Stimulated activated CD4-positive, alpha-beta T cell treated with anti-CD3 and anti-CD28 coated beads, Interleukin-15, amount 100 ng/mL, for 1 hour (primary cell): ENCODE results near the gene SPATA32.
"Not testable (repeated sequence)": the region's sequence is repeated elsewhere in the genome, so short reads cannot be mapped to it uniquely, and the experiment has no call there.

Source experiments
- DNase-seq, 2 donors: peaks; one replicate each; pipeline ENCODE4 v3.0.0-alpha.2; 2020; ENCODE audit warnings: low read depth in 1 of 2, low spot score in 1 of 2

Gene SPATA32

DNA sequence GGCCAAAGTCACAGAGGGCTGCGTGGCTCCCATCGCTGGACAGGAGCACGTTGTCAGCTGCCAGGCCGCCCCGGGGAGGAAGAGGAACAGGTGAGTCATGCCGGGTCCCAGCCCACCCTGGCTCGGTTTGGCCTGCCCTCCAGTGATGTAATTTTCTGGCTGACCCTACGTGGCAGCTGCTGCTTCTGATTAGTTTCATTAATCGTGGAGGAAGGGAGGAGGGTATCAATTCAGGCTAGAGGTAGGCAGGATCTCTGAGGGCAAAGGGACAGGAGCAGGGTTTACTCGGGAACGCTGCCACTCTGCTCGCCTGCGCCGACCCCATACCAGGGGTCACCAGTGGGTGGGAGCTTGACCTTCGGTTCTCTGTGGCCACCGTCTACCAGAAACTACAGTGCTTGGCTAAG lies 11.7 kb upstream of the SPATA32 start:
- DNase-seq: no peak

DNA sequence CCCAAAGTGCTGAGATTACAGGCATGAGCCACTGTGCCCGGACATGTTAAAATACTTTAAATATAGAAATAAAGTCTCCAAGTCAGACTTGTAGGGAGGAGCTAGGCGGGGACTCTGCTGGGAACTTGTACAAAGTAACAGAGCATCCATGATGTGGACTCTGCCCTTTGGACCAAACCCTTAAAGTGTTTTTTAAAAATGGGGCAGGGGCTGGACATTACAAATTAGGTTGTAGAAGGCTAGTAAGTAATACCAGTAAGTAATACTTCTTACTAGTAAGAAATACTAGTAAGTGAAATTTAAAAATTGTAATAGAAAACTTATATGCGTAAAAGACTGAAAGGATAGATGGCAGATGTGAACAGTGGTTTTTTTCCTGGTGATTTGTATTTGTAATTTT lies 9.7 kb upstream of the SPATA32 start:
- DNase-seq: no peak

DNA sequence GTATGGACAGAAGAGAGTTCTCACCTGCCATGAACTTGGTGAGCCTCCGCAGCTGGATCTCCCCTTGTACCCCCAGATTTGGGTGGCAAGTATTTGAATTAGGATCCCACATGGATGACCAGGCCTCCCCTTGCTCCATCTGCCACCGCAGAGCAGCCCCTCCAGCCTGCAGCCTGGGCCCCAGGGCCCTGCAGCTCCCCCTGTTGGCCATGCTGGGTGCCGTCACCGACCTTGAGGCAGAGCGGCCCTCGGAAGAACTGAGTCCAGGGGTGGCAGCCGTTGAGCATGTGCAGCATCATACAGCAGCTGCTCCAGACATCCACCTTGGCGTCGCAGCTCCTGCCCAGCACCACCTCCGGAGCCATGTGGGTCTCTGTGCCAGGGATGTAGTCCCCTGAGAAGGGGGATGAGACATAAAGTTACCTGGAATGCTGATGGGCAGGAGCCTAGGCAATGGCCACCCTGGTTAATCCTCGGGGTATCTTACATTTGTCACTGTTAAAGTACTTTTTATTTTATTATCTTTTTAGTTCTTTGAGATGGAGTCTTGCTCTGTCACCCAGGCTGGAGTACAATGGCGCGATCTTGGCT lies 9.0 kb upstream of the SPATA32 start:
- DNase-seq: peak; percentile 31 to 49

DNA sequence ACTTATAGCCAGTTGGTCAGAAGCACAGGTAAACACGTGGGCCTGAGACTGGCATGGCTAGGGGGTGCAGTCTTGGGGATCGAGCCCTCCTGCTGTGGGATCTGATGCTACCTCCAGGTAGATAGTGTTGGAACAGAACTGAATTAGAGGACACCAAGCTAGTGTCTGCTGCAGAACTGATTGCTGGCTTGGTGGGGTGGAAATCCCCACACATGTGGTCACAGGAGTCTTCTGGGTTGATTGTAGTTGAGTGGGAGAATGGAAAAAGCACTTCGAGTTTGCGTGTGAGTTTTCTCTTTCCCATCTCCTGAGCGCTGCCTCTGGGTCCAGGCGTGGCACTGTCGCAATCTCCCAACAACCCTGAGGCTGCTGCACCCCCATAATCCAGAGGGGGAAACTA lies 8.0 kb upstream of the SPATA32 start:
- no peak for DNase-seq

DNA sequence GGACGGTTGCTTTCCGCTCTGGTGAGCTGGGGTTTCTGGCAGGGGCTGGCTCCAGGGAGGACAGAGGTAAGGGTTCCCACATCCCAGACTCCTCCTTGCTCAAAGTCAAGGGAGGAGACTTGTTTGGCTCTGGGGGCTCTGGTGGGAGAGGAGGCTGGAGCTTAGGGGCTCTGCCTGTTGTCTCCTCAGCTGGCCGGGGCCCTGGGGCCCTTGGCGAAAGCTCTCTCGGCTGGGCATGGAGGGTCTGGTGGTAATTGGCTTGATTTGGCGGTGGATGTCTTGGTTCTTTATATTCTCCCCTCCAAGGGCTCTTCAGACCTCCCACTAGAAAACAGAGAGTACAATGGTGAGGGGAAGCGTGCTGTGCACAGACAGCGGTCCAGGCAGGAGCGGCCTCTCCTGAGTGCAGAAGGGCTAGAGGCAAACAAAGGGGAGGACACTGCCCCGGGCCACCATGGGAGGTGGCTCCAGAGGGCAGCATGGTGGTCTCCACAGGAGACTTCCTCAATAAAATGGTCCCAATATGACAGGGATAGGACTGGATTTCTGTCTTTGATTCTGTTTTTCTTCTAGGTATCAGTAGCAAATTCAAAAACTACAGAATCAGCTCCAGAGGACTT lies 5.7 kb upstream of the SPATA32 start:
- no peak for DNase-seq

DNA sequence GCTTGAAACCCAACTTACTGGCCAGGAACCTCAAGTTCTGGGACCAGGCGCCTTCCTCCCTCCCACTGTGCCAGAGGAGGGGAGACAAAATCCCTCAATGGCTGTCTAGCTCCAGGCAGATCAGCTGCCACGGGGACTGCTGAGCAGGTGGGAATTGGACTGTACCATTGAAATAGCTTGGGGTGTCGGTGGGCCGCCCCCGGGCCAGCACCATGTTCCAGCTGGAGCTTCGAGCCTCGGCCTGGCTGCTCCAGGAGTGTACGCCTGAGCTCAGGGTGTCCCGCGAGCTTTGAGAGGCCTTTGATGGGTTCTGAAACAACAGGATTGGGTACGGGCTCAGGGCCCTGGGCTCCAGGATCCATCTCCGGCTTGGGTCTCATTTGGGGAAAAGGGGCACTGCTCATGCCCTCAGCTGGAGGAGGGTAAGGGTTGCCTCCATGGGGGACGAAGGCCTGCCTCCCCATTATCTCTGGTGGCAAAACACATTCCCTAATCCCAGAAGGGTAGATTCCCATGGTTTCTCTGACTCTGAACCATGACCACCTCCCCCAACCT lies 4.6 kb upstream of the SPATA32 start:
- DNase-seq: no peak

DNA sequence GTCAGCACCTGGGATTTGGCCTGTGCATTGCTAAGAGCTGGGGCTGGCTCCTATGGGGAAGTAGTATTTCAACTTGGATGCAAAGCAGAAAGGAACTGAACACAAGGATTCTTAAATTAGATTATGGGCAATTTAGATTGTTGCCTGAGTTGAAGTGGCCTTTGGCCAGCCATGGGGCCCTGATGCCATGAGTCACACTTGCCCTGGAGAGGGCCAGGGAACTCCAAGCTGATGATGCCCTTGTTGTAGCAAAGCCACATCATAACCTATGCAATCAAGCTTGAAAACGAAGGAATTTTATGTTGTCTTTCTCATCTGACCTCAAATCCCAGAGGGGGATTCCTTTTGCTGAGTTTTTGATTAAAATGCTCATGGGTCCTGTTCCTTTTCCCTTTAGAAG lies 3.9 kb upstream of the SPATA32 start:
- no peak for DNase-seq

DNA sequence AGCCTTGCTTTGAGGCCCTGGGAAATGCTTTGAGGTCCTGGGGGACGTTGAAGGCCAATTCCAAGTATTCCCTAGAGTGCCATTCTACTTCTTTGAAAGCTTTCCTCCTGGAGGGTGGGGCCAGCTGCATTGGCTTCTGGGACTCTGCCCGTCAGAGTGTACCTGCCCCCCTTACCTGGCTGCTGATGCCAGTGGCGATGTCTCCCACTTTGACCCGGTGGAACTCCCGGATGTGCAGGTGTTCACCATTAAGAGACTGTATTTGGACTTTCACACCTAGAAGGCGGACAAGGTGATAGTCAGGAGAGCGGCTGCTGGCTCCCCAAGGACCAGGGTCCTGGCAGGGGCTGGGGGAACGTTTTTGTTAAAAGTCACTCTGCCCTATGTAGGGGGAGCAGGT lies 3.1 kb upstream of the SPATA32 start:
- no peak for DNase-seq

DNA sequence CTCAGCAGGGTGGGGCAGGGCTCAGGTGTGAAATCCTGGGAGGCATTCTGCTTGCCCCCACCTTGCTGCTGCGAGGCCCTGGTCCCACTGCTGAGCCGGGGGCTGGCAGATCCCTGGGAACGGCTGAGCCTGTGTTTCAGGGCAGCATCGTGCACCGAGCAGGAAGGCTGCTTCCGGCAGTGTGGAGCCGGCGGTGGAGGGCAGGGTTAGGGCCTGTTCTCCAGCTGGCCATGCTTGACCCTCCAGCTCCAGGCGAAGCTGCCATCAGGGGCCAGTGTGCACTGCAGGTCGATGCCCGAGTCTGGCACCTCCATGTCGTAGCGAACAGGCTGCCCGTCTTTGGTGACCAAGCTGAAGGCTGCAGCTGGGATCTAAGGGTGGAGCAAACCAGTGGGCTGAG lies 2.5 kb upstream of the SPATA32 start:
- no peak for DNase-seq

DNA sequence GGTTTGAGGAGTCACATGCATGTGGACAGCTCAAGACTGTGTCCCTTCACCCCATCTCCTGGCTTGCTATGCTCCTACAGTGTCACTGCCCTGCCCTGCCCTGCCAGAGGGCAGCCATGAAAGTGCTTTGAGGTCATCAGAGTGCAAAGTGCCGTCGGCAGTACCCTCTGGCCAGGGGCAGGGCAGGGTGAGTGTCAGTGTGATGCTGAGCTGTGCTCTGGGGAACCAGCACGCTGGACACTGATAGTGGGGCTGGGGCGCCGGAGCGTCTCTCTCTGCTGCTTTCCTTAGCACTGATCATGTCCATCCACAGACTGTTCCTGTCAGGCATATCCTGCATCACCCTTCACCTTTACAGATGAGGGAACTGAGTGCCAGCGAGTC lies 1.6 kb upstream of the SPATA32 start:
- DNase-seq: no peak

DNA sequence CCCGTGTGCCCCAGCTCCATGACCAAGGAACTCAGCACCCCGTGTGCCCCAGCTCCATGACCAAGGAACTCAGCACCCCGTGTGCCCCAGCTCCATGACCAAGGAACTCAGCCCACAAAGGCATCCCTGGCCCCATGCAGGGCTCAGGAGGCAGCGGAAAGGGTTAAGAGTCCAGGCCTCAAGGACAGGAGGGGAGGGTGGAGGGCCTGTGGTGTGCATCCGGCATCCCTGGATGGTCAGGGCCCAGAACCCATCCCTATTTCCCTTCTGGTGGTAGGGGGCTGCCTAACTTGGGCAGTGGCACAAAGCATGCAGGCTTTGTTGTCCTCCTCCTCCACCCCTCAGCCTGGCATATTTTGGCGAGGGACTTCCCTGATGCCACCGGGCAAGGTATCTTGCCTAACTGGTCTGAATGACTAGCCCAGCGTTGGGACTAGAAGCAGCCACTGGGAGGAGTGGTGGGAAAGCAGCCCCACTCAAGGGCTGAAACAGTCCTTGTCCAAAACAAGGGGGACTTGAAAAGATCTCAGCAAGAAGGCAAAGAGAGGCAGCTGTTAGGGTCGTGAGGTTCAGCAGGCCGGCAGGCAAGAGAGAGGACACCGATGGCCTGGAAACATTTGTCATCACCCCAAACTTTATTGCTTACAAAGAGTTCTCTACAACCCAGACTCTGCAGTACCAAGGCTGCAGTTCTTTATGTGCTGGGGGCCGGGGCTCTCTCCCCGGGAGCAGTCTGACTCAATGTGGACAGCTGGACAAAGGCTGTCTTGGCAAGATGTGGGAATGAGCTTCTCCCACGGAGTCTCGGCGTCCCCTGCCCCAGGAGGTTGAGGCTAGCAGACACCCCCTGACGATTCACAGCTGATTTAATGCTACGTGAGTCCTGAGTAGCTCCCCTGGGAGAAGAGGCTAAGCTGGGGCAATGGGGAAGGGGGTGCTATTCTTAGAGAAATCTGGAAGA lies 902 bp upstream of the SPATA32 start:
- DNase-seq: no peak

DNA sequence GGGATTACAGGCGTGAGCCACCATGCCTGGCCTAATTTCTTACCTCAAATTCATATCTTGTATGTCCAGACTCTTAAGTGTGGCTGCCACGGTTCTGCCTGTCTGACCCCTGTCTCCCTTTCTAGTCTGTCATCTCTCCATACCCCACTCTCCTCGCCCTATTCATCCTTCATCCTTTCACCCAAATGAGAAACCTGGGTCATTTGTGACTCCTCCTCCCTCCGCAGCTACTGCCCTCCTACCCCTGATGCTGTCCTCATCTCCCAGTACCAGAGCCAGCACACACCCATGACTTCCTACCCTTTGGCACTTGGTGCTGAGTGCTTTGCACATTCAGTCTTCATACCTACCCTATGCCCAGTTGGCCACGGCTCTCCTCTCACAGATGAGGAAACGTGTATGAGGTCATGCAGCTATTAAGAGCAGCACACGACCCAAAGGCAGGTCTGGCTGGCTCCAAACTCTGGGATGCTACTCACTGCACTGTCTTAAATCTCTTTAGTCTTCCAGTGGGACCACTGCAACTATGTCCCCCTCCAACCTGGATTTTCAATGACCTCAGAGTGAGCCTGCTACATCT lies 1.6 kb downstream of the SPATA32 start:
- no peak for DNase-seq

DNA sequence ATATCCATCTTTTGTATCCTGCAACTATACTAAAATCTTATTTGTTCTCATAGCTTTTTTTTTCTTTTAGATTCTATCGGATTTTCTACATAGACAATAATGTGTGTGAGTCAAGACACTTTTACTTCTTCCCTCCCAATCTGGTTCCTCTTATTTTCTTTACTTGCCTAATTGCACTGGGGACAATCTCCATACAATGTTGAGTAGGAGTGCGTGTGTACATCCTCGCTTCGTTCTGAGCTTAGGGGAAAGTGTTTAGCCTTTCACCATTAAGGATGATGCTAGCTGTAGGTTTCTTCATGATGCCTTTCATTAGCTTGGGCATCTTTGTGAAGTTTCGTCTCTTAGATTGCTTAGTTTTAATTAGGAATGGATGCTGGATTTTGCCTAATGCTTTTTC lies 2.9 kb downstream of the SPATA32 start:
- DNase-seq: no peak

DNA sequence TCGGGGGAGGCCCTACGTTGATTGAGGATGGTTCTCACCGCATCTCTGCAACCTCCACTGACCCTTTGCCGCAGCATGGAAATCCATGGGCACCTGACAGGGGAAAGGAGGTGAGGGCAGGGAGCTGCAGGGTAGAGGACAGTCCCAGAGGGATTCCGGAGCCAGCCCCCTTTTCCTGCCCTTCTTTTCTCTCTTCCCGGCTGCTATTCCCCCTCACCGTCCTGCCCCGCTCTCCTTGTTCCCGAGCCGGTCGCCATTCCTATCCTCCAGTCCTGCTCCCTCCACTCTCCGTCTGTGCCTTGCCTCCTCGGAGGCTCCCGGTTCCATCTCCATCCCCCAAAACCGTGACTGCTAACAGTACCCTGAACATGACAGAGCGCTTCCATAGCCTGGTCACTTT lies 4.8 kb downstream of the SPATA32 start:
- no peak for DNase-seq

DNA sequence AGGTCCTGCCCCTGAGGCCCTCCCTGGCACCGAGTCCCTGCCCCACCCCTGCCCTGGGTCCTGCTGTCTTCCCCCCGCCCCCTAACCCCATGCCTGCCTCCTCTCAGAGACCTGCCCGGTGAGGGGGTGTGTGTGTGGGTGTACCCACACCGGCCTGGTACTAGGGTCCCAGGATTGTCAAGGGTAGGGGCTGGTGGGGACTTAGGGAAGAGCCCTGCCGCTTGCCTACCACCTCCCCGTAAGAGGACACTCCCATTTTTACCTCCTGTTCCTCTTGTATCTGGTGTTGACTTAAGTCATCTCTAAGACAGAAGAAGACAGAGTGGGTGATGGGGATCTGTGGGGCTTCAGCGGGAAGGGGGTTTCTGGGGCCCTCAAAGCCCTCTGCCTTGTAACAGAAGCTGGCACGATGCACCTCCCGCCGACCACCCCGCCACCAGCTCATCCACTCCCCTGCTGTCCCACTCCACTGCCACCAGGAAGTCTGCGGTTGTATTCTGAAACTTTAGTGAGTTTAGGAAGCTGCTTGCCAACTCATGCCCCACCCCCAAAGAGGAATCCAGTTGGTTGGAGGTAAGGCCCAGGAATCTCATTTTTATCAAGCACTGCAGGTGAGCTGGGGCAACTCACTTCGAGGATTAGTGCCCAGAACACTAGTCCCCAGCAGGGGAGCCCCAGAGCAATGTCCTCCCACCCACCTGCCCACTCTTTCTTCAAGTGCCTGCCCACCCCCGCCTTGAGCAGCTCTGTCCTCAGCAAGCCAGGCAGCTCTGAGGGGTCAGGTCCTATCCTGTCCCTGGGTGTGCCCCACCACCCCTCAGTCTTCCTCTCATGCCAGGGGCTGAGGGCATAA lies 5.6 kb downstream of the SPATA32 start:
- DNase-seq: no peak

DNA sequence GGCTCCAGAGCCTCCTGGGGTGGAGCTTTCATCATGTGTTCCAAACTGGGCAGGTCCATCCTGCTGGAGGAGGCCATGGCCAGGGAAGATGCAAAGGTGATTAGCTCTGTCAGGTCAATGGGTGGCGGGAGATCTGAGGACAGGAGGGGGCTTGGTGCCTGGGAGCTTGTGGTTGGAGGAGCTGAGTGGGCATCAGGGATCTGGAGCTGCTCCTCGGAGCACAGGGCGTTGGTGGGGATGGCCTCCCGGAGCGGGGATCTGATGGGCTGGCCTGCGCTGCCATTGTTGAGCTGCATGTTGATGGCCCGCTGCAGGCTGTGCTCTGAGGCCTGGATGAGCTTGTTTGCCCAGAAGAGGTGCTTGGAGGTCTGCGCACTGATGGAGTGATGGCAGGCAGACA lies 6.5 kb downstream of the SPATA32 start:
- no peak for DNase-seq

DNA sequence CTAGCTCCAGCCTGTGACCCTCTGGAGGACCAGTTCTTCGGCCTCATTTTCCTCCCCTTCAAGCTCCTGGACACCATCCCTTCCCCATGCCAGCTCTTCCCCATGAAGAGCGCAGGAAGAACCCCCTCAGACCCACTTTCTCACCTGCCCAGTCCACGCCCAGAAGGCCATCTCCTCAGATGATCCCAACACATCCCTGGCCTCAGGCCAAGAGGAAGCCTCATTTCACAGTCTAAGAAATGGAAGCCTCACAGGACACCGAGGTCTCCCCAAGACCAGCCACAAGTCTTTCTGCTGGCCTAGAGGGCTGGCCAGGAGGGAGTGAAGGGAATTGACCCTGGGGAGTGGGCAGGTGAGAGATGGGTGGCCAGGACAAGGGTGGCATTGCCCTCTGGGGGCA lies 8.0 kb downstream of the SPATA32 start:
- DNase-seq: no peak

DNA sequence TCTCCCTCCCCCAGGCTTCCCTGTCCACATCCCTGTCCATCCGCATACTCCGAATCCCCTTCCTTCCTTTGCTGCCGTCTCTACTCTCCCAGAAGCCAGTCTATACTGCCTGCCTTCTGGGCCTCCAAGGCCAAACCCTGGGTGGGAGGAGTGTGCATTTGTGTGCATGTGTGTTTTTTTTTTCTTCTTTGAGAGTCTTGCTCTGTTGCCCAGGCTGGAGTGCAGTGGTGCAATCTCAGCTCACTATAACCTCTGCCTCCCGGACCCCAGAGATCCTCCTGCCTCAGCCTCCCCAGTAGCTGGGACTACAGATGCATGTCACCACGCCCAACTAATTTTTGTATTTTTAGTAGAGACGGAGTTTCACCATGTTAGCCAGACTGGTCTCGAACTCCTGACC lies 8.7 kb downstream of the SPATA32 start:
- not testable (repeated sequence) for DNase-seq

DNA sequence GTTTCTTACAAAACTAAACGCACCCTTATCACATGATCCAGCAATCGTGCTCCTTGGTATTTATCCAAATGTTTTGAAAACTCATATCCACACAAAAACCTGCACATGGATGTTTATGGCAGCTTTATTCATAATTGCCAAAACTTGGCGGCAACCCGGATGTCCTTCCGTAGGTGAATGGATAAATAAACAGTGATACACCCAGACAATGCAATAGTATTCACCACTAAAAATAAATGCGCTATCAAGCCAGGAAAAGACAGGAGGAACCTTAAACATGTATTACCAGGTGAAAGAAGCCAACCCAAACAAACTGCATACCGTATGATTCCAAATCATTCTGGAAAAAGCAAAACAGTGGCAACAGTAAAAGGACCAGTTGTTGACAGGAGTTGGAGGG lies 10.0 kb downstream of the SPATA32 start:
- no peak for DNase-seq

DNA sequence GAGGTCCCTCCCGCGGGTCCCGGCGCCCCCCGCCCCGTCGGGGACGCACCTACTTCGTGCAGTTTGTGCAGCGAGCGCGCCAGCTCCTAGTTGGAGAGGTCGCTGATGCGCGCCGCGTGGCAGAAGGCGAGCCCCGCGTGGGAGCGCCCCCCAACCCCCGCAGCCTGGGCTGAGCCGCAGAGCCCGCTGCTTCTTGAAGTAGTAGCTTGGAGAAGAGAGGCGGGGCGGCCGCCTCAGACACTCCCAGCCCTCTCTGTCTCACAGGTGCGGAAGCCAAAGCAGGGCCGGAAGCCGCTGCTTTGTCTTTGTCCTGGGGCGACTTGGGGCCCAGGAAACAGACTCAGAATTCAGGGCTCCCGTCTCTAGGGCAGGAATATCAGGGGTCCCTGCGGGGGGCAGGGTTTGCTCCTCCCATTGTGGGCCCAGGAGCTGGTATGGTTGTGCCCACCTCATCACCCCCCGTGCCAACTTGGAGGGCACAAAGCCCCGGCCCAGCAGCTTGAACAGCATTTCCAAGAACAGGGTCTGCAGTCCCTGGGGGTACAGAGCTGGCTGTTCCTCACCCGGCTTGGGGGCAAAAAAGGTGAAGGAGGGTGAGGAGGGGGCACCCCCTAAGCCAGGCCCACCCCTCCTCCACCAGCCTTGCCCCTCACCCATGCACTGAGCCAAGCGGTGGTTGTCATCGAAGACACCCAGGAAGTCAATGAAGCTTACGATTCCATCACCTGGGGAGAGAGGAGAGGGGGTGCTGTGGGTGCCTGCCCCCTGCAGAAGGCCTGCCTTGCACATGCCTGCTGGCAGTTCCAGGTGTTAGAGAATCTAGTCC lies 13.5 kb downstream of the SPATA32 start:
- DNase-seq: peak; percentile 66 to 72
